GM18502 (cell line): ENCODE measurements around the gene PRRC2B.
"Not testable (repeated sequence)": the region's sequence is repeated elsewhere in the genome, so short reads cannot be mapped to it uniquely, and the experiment has no call there.

Source experiments
- ATAC-seq: cut with Tn5 transposase; IDR thresholded peaks from one replicate; pipeline ENCODE4 v1.9.1; 2021; ENCODE audit warnings: mild to moderate bottlenecking; ENCODE audit not compliant: unreplicated experiment, poor library complexity

The PRRC2B gene

GRCh38 chr9:131385296-131385695, 8.6 kb upstream of the PRRC2B start:
- ATAC-seq, result no peak

DNA sequence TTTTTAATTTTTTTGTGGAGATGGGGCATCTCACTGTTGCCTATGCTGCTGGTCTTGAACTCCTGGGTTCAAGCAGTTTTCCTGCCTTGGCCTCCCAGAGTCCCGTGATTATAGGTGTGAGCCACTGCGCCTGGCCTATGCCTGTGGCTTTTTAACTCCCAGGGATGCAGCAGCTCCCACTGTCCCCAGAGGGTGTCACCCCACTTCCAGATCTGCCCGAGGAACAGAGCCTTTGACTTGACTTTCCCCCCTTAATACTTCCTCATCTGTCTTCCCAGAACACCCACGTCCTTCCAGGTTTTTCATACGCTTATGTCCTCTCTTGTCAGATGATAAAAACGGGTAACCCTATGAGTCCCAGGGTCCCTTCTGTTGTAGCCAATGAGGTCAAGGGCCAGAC, 7.6 kb upstream of the PRRC2B start:
- ATAC-seq, result no peak

- no peak for ATAC-seq
Observed at GRCh38 chr9:131387394-131387793, 6.5 kb upstream of the PRRC2B start.

- no peak for ATAC-seq
Observed at GRCh38 chr9:131391020-131391419, 2.9 kb upstream of the PRRC2B start.

DNA sequence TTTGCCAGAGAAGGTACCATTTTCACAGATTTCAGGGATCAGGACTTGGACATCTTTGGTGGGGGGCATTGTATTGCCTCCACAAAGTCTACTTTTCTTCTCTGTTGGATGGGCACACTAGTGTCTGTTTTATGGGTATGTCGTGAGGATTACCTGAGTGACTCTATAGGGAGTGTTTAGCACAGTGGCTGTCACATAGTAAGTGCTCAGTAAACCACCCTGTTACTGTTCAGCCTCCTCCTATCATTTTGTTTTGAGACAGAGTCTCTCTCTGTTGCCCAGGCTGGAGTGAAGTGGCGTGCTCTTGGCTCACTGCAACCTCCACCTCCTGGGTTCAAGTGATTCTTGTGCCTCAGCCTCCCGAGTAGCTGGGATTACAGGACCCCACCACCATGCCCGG, 2.4 kb upstream of the PRRC2B start:
- ATAC-seq, result no peak

GRCh38 chr9:131394464-131395156, 724 bp downstream of the PRRC2B start:
- ATAC-seq, result peak; percentile 40

- no peak for ATAC-seq
Observed at GRCh38 chr9:131395157-131396098, 1.5 kb downstream of the PRRC2B start.

DNA sequence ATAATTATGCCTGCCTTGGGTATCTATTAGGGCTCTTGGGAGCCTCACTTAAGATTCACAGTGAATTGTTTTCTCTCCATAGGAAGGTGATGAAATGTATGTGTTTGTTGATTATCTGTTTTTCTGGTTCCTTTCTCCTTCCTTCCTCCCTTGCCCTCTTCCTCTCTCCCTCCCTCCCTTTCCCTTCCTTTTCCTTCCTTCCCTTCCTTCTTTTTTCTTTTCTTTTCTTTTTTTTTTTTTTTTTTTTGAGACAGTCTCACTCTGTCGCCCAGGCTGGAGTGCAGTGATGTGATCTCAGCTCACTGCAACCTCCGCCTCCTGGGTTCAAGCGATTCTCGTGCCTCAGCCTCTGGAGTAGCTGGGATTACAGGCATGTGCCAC, 2.2 kb downstream of the PRRC2B start:
- not testable (repeated sequence) for ATAC-seq

DNA sequence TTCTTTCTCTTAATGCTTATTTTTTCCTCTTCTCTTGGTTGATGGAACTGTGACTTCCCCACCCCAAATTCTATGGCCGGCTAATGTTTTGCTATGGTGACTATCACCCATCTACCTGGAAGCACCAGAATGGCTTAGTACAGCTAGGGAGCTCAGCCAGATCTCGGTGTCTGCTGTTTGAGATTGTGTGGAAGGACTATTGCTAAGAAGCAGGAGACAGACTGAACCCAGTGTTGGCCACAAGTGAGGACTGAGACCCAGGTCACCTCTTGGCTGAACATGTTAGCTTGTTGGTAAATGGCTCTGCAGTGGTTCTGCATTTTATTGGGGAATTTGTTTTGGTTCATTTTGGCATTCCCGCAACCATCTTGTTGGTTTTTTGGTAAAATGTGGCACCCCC, 2.7 kb downstream of the PRRC2B start:
- no peak for ATAC-seq

- no peak for ATAC-seq
Observed at GRCh38 chr9:131397100-131397790, 3.4 kb downstream of the PRRC2B start.

GRCh38 chr9:131398204-131398603, 4.3 kb downstream of the PRRC2B start:
- no peak for ATAC-seq

GRCh38 chr9:131399972-131400371, 6.1 kb downstream of the PRRC2B start:
- ATAC-seq, result no peak

- no peak for ATAC-seq
Observed at GRCh38 chr9:131400627-131401026, 6.7 kb downstream of the PRRC2B start.

- ATAC-seq, result no peak
Observed at GRCh38 chr9:131402073-131402472, 8.2 kb downstream of the PRRC2B start.

DNA sequence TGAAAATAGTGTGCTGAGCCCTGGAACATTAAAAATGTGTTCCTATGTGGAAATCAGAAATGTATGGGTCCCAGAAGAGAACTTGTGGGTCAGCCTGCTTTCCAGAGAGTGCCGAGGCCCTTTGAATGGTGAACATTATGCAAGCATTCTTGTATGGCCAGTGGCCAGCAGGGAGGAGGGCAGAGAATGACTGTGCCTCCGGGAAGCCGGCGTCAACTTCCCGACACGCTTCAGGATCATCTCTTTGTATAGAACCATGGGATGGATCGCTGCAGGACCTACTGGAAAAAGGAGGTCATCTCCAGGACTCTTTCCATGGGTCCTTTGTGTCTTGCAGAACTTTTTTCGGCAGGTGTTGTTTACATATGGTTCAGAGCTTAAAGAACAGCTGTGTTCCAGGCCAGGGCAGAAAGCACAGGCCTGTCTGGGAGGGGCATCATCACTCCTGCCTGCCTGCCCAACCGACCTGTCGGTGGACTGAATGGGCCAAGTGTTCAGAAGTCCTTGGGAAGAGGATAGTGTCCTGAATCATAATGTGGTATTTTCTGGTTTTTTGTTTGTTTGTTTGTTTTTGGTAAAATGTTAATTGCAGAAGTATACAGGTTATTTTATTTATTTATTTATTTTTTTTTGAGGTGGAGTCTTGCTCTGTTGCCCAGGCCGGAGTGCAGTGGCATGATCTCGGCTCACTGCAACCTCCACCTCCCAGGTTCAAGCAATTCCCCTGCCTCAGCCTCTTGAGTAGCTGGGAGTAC, 9.0 kb downstream of the PRRC2B start:
- ATAC-seq, result no peak

DNA sequence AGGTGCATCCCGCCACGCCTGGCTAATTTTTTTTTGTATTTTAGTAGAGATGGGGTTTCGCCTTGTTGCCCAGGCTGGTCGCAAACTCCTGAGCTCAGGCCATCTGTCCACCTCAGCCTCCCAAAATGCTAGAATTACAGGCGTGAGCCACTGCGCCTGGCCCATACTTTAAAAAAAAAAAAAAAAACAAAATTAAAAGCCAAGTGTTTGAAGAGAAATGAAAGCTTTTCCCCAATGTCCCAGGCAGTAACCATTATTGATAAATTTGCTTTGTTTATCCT, 9.5 kb downstream of the PRRC2B start:
- ATAC-seq, result no peak

GRCh38 chr9:131404581-131404980, 10.7 kb downstream of the PRRC2B start:
- ATAC-seq, result no peak

- ATAC-seq, result no peak
Observed at GRCh38 chr9:131404987-131405386, 11.1 kb downstream of the PRRC2B start.

DNA sequence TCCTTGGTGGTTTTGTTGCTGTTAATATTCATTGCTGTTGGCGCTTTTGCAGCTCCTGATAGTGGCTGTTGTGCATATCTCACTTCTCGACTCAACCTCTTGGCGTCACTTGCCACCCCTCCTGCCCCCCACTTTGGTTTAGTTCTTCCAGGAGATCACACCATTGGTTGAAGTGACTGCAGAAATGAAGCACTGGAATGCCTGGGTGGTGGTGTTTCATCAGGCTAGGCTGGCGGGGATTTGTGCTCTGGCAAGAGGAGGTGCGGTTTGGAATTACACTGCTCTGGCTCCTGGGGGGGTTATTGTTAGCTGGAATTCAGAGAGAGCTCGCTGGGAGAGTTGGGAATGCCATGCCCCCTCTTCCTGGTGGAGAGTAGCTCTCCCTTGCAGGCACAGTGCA, 11.5 kb downstream of the PRRC2B start:
- ATAC-seq, result no peak

DNA sequence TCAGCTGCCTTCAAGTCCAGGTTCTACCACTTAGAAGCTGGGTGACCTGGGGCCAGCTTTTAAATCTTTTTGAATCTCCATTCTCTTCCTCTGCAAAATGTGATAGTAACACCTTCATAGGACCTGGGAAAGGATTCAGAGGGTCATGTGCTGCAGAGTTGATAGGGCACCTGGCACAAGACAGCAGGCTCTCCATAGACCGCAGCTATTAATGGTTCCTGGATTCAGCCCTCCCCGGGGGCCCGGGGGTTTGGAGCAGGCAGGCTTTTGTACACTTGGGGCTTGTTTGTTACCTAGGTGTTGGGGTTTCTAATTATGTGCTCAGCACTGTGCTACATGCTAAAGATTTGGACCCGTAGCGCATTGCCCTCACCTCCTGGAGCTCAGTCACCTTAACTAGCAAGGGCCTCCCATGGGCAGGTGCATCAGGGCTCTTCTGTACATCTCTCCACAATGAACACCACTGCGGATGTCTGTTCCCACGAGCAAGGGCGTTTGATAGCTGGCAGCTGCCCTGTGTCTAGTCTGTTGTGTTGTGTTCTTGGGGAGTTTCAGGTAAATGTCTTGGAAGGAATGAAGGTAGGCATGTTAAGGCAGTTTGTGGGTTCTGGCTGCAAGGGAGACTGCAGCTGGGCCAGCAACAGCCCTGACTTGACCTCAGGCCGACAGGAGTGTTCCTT, 12.1 kb downstream of the PRRC2B start:
- ATAC-seq, result no peak
